ENCODE measurements around the gene RANBP9.

Gene RANBP9

GRCh38 chr6:13611715-13612114, 99.9 kb downstream of the RANBP9 start:
- DNase-seq (ENCODE audit: low read depth) = no peak
- TF ChIP-seq, protein P1, sequence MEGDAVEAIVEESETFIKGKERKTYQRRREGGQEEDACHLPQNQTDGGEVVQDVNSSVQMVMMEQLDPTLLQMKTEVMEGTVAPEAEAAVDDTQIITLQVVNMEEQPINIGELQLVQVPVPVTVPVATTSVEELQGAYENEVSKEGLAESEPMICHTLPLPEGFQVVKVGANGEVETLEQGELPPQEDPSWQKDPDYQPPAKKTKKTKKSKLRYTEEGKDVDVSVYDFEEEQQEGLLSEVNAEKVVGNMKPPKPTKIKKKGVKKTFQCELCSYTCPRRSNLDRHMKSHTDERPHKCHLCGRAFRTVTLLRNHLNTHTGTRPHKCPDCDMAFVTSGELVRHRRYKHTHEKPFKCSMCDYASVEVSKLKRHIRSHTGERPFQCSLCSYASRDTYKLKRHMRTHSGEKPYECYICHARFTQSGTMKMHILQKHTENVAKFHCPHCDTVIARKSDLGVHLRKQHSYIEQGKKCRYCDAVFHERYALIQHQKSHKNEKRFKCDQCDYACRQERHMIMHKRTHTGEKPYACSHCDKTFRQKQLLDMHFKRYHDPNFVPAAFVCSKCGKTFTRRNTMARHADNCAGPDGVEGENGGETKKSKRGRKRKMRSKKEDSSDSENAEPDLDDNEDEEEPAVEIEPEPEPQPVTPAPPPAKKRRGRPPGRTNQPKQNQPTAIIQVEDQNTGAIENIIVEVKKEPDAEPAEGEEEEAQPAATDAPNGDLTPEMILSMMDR (conservative IDR thresholded peaks at IDR 0.05; ENCODE audit: low read length) = no peak
- H3K4me3 ChIP-seq (ENCODE audit: low read length) = no peak overlapping the region

- H3K4me3 ChIP-seq (ENCODE audit: low read length) = no peak overlapping the region
- TF ChIP-seq, protein P1 (conservative IDR thresholded peaks at IDR 0.05; ENCODE audit: low read length) = no peak
- no peak for DNase-seq (ENCODE audit: low read depth)
Measured at GRCh38 chr6:13605634-13606033, 106.0 kb downstream of the RANBP9 start.

DNA sequence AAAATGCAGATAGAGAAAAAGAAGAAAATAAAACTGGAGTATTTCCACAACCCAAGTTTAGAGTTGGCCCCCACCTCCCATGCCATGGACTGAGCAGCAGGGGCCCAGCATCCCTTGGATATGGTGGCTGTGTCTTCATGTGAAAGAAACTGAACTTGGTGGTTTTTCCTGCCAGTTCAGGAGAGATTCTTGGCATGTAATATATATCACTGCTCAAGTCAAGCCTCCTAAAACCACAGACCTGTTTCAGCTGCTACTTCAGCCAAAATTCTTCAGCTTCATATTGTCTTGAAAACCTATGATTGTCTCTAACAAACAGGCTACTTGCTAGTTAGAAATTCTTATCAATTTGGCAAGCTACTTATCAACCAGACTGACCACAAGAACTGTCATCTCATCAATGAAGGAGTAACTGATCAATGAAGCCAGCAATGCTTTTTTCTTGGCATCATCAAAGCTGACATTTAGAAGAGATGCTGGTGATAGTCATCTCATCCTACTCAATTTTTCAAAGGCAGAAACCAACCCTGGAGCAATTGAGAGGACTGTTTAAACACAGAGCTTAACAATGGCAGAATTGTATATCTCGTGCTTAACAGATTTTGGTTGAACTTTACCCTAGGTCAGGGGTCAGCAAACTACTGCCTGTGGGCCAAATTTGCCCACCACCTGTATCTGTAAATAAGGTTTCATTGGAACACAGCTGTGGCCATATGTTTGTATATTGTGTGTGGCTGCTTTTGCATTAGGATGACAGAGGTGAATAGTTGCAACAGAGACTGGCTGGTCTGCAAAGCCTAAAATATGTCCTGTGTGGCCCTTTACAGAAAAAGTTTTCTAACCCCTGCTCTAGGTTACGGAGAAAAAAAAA, 106.9 kb downstream of the RANBP9 start:
- no peak overlapping the region for H3K4me3 ChIP-seq (ENCODE audit: low read length)
- no peak for DNase-seq (ENCODE audit: low read depth)

DNA sequence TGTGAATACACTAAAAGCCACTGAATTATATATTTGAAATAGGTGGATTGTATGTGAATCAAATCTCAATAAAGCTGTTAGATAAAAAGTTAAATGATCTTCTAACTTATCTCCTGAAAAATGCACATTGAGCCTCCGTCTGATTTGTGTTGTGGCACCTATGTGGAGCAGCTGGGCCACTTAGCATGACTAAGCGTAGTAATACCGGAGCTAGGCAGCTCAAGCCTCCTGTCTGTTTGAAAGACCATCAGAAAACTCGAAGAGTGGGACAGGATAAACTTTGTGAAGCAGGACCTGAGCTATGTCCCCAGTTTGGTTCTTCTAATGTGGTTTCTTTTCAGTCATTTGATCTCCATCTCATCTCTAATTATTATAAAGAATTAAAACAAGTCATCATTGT, 107.5 kb downstream of the RANBP9 start:
- no peak overlapping the region for H3K4me3 ChIP-seq (ENCODE audit: low read length)
- DNase-seq (ENCODE audit: low read depth) = no peak
- TF ChIP-seq, protein P1 (conservative IDR thresholded peaks at IDR 0.05; ENCODE audit: low read length) = no peak

More for the DNA sequence above, 106.9 kb downstream of the RANBP9 start:
- TF ChIP-seq, protein P1 (conservative IDR thresholded peaks at IDR 0.05; ENCODE audit: low read length) = no peak

DNA sequence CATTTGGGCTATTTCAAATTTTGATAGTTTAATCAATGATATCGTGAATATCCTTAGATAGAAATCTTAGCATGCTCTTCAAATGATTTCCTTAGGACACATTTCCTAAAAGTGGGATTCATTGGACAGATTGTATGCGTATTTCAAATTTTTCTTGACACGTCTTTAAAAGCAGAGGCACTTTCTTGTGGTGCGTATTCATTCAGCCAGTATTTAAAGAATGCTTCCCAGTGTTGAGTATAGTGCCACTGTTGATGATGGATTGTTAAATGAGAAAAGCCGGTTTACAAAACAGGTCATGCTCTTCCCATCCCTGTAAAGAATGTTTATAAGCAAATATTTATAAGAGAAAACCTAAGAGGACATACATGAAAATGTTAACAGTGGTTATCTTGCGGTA, 111.6 kb downstream of the RANBP9 start:
- TF ChIP-seq, protein P1 (conservative IDR thresholded peaks at IDR 0.05; ENCODE audit: low read length) = no peak
- no peak for DNase-seq (ENCODE audit: low read depth)
- H3K4me3 ChIP-seq (ENCODE audit: low read length) = no peak overlapping the region

DNA sequence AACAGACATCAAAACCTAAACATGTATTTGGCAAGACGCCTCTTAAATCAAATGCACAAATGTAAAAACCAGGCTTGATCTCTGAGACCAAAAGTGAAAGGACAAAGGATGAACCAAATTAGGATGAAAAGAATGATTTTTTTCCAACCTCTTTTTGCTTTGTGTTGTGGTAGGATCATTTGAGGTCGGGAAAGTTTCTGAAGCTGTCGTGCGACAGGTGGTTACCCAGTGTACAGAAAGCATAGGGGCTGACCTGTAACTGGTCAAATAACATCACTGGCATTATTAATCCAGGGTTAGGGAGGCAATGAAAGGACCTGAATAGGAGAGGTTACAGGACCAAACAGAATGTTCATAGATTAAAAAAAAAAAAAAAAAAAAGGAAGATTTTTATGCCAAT, 114.6 kb downstream of the RANBP9 start:
- TF ChIP-seq, protein P1 (conservative IDR thresholded peaks at IDR 0.05; ENCODE audit: low read length) = no peak
- DNase-seq (ENCODE audit: low read depth) = no peak
- H3K4me3 ChIP-seq (ENCODE audit: low read length) = no peak overlapping the region

GRCh38 chr6:13593720-13594119, 117.9 kb downstream of the RANBP9 start:
- TF ChIP-seq, protein P1 (conservative IDR thresholded peaks at IDR 0.05; ENCODE audit: low read length) = no peak
- no peak for DNase-seq (ENCODE audit: low read depth)
- H3K4me3 ChIP-seq (ENCODE audit: low read length) = no peak overlapping the region
